Stimulated activated CD4-positive, alpha-beta T cell treated with anti-CD3 and anti-CD28 coated beads, Interleukin-1b, Interleukin-23, amount 100 ng/mL, for 24 hours (primary cell): ENCODE data around the gene ACOT8.
"Not testable (repeated sequence)": the region's sequence is repeated elsewhere in the genome, so short reads cannot be mapped to it uniquely, and the experiment has no call there.

Source experiments
- DNase-seq, 4 experiments: peaks; one replicate each; pipeline ENCODE4 v3.0.0-alpha.2; 2020; ENCODE audit warnings: low read depth in 4 of 4, low spot score in 1 of 4

The ACOT8 gene

DNA sequence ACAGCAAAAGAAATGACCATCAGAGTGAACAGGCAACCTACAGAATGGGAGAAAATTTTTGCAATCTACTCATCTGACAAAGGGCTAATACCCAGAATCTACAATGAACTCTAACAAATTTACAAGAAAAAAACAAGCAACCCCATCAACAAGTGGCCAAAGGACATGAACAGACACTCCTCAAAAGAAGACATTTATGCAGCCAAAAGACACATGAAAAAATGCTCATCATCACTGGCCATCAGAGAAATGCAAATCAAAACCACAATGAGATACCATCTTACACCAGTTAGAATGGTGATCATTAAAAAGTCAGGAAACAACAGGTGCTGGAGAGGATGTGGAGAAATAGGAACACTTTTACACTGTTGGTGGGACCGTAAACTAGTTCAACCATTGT lies 59.7 kb downstream of the ACOT8 start:
- DNase-seq = not testable (repeated sequence)

DNA sequence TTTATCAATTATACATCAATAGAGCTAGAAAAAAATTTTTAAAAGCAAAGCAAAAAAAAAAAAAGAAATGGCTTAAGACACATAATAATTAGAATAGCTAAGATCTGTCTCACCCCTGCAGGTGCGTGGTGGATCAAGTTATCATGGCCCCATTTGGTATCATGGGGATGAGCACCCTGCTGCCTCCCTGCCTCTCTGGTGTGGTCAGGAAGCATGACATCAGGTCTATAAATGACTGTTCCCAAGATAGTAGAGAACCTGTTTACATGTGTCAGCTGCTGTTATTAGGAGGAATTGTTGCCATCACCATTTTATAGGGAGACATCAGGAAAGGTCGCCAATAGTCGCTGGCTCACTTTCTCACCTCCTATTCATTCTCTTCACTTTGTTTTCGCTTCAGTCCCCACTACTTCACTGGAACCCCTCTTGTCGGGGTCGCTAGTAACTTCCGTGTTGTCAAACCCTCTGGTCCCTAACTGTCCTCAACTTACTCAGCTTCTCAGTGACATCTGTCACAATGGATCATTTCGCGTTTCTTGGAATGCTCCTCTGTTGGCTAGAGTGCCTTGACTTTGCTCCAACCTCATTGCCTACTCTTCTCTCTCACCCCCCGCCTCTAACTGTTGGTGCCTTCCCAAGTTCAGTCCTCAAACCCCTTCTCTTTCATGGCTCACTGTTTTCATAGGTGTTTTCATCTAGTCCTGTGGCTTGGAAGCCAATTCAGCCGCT lies 60.7 kb downstream of the ACOT8 start:
- DNase-seq = no peak

DNA sequence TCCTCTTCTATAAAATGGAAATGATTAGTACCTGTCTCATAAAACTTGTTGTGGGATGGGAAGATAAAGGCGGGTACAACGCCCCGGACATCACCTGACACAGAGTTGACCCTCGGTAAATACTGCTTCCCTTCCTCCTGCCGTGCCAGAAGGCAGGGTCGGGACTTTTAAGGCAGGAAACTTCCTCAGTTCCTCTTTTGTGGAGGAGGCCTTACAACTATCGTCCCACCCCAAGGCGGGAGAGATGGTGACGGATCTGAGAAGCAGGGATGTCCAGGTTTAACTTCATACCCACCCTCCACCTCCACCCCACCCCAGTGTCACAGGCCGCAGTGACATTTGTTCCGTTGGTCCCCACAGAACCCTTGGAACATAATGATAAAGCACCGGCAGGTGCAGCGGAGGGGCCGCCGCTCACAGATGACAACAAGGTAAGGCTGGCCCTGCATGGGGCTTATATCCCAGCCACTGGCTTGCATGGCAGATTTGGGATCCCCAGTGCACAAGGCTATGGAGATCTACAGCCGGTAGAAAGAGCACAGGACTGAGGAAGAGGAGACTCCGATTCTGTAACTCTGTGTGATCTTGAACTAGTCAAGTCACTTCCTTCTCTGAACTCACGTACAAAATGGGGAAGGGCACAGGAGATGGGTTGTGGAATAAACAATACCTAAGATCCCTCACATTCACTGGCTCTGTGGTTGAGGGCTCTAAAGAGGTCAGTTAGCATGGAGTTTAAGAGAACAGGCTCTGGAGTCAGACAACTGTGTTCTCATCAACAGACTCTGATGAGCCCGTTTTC lies 64.7 kb downstream of the ACOT8 start:
- DNase-seq = no peak
